Activated CD8-positive, alpha-beta memory T cell treated with anti-CD3 and anti-CD28 coated beads, Interleukin-2, amount 50 U/mL, for 1 hour (primary cell): ENCODE results near the gene RAP2C.
"Not testable (repeated sequence)": the region's sequence is repeated elsewhere in the genome, so short reads cannot be mapped to it uniquely, and the experiment has no call there.

Experiments used
- DNase-seq: peaks from one replicate; pipeline ENCODE4 v3.0.0-alpha.2; 2020; ENCODE audit errors: extremely low read depth

The RAP2C gene

DNA sequence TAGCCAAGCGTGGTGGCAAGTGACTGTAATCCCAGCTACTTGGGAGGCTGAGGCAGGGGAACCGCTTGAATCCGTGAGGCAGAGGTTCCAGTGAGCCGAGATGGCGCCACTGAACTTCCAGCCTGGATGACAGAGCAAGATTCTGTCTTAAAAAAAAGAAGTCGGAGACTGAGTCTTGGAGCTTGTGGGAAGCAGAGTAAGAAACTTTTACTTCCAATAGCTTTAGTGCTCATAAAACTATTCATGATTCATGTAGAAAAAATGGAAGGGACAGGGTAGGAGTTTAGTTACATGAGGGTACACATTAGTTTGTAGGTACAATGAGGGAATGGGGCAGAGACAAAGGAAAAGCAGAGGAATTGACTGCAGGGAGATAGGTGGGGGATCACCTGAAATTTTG lies 19.3 kb downstream of the RAP2C start:
- no peak for DNase-seq

DNA sequence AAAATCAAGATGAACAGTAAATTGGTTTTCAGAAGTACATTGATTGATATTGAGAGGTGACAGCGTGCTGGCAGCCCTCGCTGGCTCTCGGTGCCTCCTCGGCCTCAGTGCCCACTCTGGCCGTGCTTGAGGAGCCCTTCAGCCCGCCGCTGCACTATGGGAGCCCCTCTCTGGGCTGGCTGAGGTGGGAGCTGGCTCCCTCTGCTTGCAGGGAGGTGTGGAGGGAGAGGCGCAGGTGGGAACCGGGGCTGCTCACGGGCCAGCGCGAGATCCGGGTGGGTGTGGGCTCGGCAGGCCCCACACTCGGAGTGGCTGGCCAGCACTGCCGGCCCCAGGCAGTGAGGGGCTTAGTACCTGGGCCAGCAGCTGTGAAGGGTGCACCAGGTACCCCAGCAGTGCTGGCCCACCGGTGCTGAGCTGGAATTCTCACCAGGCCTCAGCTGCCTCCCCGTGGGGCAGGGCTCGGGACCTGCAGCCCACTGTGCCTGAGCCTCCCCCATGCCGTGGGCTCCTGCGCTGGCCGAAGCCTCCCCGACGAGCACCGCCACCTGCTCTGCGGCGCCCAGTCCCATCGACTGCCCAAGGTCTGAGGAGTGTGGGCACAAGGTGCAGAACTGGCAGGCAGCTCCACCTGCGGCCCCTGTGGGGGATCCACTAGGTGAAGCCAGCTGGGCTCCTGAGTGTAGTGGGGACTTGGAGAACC lies 25.2 kb downstream of the RAP2C start:
- no peak for DNase-seq

GRCh38 chrX:132191938-132192337 lies 27.3 kb downstream of the RAP2C start:
- no peak for DNase-seq

DNA sequence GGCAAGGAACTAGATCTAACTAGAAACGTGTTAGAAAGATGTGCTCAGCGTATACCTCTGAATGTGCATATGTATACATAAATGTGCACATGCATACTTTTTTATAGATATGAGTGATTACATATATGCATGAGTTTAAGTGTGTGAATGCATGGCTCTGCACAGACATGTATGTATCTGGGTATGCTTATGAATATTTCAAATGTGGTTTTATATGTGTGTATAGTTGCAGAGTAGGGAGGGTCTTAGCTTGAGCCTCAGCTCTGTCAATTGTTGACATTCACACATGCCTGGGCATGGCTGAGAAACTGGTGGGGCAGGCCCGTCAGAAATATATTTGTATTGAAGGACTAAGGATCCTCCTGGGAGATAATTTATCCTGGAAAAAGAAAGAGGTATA lies 31.1 kb downstream of the RAP2C start:
- DNase-seq, result no peak

GRCh38 chrX:132187451-132187850 lies 31.8 kb downstream of the RAP2C start:
- DNase-seq, result no peak

DNA sequence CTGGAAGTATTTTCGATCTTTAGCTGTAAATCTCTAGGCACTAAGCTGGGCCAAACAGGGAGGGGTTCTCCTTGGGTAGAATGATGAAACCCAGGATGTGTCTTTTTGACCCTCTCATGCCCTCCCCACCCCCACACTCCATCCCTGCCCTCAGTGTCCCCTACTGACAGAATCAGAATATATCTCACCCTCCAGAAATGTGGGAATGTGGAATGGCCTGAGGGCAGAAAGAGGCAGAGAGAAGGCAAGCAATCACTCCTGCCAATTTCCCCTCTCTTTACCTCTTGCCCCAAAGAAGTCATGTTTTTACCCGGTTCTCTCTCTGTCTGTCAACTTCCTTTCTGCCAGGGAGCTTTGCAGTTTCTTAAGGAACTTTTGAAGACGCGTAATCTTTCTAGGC lies 34.4 kb downstream of the RAP2C start:
- DNase-seq, result no peak

- no peak for DNase-seq
These were observed 37.9 kb downstream of the RAP2C start for GRCh38 chrX:132181364-132181763.

GRCh38 chrX:132180929-132181328 lies 38.3 kb downstream of the RAP2C start:
- no peak for DNase-seq

GRCh38 chrX:132173647-132174046 lies 45.6 kb downstream of the RAP2C start:
- no peak for DNase-seq

GRCh38 chrX:132171881-132172280 lies 47.4 kb downstream of the RAP2C start:
- DNase-seq, result no peak

GRCh38 chrX:132171478-132171877 lies 47.8 kb downstream of the RAP2C start:
- DNase-seq, result no peak

DNA sequence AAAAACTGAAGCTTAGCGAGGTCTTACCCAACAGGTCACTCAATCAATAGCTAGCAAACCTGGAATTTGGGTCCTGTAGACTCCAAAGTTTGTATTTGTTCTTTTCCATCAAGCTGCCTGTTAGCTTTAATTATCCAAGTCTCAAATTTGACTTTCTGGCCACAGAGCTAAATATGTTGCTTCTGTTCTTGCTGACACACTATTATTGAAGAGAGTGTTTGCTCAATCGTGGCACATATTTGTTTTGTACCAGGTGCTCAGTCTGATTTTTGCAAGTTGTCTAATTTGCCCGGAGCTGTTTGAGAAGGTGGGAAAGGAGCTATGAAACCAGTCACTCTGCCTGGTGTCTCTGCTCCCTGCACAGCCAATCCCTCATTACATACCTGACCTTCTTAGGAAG lies 49.7 kb downstream of the RAP2C start:
- no peak for DNase-seq

DNA sequence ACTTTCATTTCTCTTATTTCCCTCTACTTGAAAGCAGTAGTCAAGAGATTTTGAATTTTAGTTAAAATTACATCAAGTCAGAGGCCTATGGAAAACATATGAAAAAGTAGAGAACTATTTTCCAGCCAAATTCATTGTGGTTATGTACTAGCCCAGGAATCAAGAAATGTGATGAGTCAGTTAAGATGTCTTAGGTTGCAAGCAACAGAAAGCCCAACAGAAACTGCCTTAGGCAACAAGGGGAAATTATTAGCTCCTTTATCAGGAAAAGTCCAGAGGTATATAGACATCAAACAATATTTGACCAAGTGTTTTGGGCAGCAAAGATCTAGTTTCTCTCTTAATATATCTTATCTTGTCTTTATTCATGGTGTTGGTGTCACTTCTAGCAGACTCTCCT lies 53.6 kb downstream of the RAP2C start:
- DNase-seq, result no peak

DNA sequence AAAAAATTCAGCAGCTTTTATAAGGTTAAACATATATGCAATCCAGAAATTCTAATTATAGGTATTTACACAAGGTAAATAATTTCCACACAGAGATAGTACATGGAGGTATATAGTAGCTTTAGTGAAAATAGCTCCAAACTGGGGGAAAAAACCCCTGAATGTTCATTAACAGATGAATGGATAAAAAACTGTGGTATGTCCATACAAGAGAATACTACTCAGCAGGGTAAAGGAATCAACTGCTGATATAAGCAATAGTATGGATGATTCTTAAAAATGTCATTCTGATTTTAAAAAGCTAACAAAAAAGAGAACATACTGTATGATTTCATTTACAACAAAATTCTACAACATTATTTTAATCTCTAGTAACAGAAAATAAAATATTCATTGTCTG lies 54.2 kb downstream of the RAP2C start:
- no peak for DNase-seq

GRCh38 chrX:132163094-132163493 lies 56.2 kb downstream of the RAP2C start:
- DNase-seq, result not testable (repeated sequence)

GRCh38 chrX:132153166-132153565 lies 66.1 kb downstream of the RAP2C start:
- no peak for DNase-seq
